AG04450 (cell line): Measurements from ENCODE around the gene RPP25. TPM values are rescaled to one million over a fixed set of nuclear protein-coding genes. Genes with fewer than 3 reads are reported as not detected.

Source experiments
- CTCF ChIA-PET: fragments of 300-600, 350-600 bp; formaldehyde crosslinking; extraction: SDS; loops from one replicate; lab custom pipeline; 2022; ENCODE audit warnings: antibody characterized with exemption, inconsistent platforms; lab: Charles Lee
- POLR2A ChIA-PET: fragments of 350-600 bp; formaldehyde crosslinking; extraction: SDS; loops from one replicate; lab custom pipeline; 2021; ENCODE audit warnings: antibody characterized with exemption, inconsistent platforms; lab: Yijun Ruan, JAX
- DNase-seq: peaks from one replicate; pipeline ENCODE4 v3.0.0-alpha.2; 2011; ENCODE audit warnings: low read depth, low spot score
- H3K27ac ChIP-seq: one replicate; pipeline ENCODE4 v1.5.1; 2012; ENCODE audit warnings: low read depth, low read length, control low read depth
- H3K27me3 ChIP-seq: one replicate; pipeline ENCODE4 v1.6.0; 2012; ENCODE audit warnings: low read length; ENCODE audit not compliant: control insufficient read depth, insufficient read depth
- H3K4me3 ChIP-seq: 2 replicates; pipeline ENCODE4 v1.5.1; 2011; ENCODE audit warnings: mild to moderate bottlenecking, low read depth, low read length, control low read depth
- H3K9me3 ChIP-seq: 2 replicates; pipeline ENCODE4 v1.5.1; 2012; ENCODE audit warnings: low read length; ENCODE audit not compliant: control insufficient read depth, insufficient read depth
- polyA plus RNA-seq: library from polyadenylated mRNA; depleted of rRNA; stranded (reverse); fragments of >200 nt; gene quantifications from 2 replicates; pipeline ENCODE4 v1.2.3, GENCODE V29; 2011
- TF ChIP-seq, protein P1 (sequence below): IDR thresholded peaks from 2 replicates; pipeline ENCODE4 v1.5.1; 2011; ENCODE audit warnings: low read depth, low read length, control low read depth, inconsistent platforms

The RPP25 gene
- polyA plus RNA-seq, 1 experiment: 0.25 TPM

DNA sequence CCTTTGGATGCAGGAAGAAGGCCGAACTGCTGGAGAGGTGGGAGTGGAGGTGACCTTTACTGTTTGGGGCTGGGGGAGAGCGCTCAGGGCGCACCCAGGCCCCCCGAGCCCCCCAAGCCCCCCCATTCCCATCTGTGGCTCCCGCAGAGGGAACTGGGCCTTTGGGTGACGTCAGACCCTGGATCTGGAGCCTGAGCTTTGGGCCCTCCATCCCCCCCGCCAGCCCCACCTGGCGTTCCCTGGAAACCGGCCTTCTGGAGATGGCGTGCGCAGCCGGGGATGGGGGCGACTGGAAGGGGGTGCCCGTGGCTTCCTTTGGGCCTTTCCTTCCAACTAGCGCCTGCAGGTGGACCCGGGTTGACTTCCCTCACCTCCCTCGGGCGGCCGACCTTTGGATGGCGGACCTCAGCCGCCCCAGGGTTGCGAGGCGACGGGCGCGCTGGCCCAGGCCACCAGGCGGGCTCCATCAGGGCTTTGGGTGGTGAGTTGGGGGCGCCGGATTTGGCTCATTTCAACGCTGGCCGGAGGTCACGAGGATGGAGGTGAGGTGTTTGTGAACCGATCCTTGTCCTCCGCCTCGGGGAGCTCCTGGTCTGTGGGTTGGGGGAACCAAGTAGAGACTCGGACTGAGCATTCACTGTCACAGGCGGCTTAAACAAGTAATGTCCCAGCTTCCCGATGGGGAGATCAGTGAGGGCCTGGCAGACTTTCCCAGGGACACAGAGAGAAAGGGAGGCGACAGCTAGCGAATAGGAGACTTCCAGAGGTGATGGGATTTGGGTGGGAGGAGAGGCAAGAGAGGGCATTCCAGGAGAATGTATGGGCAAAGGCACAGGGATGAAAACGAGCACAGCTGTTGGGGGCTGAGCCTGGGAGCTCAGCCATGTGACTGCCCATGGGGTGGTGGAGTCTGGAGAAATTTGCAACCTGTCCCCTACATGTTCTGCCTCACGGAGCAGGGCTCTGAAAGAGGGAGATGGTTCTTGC is 39.5 kb upstream of the RPP25 start:
- H3K27ac ChIP-seq: no peak overlapping the region
- ChIA-PET CTCF (interaction anchor here (0.6 to 1.4 kb wide), 2 partner anchors 45 to 207 kb away, joined by 3 to 5 read pairs; no protein-coding TSS in a partner anchor), POLR2A (interaction anchor here (0.6 kb wide), 1 partner anchor 103 kb away, joined by 4 read pairs; no protein-coding TSS in a partner anchor)
- H3K9me3 ChIP-seq: peaks cover 3% of the 10 kb centered on the region; the same call in 1 of the 2 replicates
- TF ChIP-seq, protein P1, sequence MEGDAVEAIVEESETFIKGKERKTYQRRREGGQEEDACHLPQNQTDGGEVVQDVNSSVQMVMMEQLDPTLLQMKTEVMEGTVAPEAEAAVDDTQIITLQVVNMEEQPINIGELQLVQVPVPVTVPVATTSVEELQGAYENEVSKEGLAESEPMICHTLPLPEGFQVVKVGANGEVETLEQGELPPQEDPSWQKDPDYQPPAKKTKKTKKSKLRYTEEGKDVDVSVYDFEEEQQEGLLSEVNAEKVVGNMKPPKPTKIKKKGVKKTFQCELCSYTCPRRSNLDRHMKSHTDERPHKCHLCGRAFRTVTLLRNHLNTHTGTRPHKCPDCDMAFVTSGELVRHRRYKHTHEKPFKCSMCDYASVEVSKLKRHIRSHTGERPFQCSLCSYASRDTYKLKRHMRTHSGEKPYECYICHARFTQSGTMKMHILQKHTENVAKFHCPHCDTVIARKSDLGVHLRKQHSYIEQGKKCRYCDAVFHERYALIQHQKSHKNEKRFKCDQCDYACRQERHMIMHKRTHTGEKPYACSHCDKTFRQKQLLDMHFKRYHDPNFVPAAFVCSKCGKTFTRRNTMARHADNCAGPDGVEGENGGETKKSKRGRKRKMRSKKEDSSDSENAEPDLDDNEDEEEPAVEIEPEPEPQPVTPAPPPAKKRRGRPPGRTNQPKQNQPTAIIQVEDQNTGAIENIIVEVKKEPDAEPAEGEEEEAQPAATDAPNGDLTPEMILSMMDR: no peak
- no peak for DNase-seq
- peak overlapping the region; percentile 71 for H3K4me3 ChIP-seq
- H3K27me3 ChIP-seq: peaks cover 21% of the 10 kb centered on the region

DNA sequence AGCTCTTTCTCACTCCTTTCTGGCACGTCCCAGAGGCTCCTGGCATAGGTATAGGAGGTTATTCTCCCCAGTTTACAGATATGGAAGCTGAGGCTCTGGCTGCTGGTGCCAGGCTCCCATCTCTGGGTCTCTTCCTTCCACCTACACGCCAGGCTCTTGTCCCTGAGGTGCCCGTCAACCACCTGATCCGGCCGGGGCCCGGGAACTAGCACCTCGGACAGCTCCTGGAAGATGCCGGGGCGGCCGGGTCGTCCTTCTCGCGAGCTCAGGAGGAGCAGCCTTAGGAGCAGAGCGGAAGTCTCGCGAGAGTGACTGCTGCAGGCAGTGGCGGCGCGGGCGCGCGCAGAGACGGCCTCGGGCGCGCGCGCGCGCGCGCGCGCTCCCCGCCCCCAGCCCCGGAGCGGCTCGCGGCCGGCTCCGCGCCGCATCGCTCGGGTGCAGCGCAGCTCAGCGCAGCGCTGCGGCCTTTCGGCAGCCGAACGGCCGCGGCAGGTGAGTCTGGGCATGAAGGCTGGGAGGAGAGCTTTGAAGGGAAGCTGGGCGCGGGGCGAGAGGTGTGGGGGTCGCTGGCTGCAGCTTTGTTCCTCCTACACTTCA is 38.7 kb upstream of the RPP25 start, which contains the start of gene SCAMP5:
Gene SCAMP5, plus strand, starts transcription at position 382 of the 597 bp plus-strand sequence. CDS start 16,277 bp downstream, outside the sequence.
- H3K27ac ChIP-seq: no peak within 1 kb of the TSS
- ChIA-PET CTCF (interaction anchor here (0.6 kb wide), 1 partner anchor 208 kb away, joined by 3 read pairs; no protein-coding TSS in a partner anchor), POLR2A (interaction anchor here (0.6 to 1.0 kb wide), 3 partner anchors 23 to 206 kb away, joined by 3 to 4 read pairs (median 4); partner anchors contain the start of gene C15orf39)
- H3K4me3 ChIP-seq: peak within 1 kb of the TSS; percentile 71
- TF ChIP-seq, protein P1: no peak
- H3K27me3 ChIP-seq: peaks cover 21% of the 10 kb centered on the region
- peaks cover 3% of the 10 kb centered on the region; the same call in 1 of the 2 replicates for H3K9me3 ChIP-seq
- peak; percentile 78 for DNase-seq

DNA sequence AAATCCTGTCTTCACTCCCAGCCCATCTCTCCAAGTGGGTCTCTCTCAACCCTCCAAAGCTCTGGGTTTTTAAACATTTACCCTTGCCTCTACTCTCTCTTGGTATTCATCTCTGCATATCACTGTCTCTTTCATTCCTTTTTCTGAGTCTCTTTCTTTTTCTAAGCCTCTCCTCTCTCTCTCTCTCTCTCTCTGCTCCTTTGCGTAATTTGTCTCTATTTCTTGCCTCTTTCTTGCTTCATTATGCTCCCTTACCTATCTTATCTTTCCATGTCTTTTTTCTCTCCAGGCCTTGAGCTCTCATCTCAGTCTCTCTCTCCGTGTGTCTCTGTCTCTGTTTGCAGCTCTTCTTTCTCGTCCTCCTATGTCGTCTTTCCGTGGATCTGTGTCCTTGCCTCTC is 38.1 kb upstream of the RPP25 start:
- CTCF ChIA-PET: no interaction called here
- POLR2A ChIA-PET: interaction anchor here (0.6 to 1.0 kb wide), 2 partner anchors 24 to 207 kb away, joined by 3 to 4 read pairs; partner anchors contain the start of gene C15orf39
- Histone ChIP-seq H3K27ac (no peak overlapping the region), H3K27me3 (peaks cover 21% of the 10 kb centered on the region), H3K4me3 (no peak overlapping the region), H3K9me3 (peaks cover 3% of the 10 kb centered on the region; the same call in 1 of the 2 replicates)
- TF ChIP-seq, protein P1: no peak
- no peak for DNase-seq

DNA sequence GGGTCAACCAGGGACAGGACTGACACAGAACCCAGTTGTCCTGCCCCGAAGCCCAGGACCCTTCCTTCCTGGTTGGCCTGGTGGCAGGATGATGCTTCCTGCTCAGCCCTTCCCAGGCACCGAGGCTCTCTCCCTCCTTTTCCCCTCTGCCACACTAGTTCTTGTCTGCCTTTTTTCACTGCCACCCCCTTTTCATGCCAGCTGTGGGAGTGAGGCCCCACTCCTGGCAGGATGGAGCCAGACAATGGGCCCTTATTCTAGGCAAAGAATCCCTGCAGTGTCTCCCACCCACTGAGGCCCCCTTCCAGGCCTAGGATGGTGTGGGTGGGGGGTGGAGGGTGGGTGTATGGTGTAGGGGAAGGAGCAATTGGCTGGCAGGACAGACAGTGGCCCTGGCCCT is 37.7 kb upstream of the RPP25 start:
- Histone ChIP-seq H3K27me3 (peaks cover 21% of the 10 kb centered on the region), H3K4me3 (no peak overlapping the region), H3K27ac (no peak overlapping the region), H3K9me3 (peaks cover 3% of the 10 kb centered on the region; the same call in 1 of the 2 replicates)
- ChIA-PET CTCF (no interaction called here), POLR2A (no interaction called here)
- DNase-seq: no peak
- TF ChIP-seq, protein P1: no peak
